PC-3 (cell line): ENCODE data around the gene RASL11B.

Experiments
- EZH2phosphoT487 ChIP-seq: fragments of 300-600 bp; sonication (generic); IDR thresholded peaks from 2 replicates; pipeline ENCODE4 v1.6.1; 2018; ENCODE audit warnings: mild to moderate bottlenecking, antibody characterized with exemption, low read length, borderline replicate concordance
- TF ChIP-seq, protein P1 (sequence below): fragments of 300-600 bp; sonication (generic); conservative IDR thresholded peaks from 2 replicates; pipeline ENCODE4 v1.5.1; 2017; ENCODE audit warnings: antibody characterized with exemption, low read depth, mild to moderate bottlenecking, low read length

DNA sequence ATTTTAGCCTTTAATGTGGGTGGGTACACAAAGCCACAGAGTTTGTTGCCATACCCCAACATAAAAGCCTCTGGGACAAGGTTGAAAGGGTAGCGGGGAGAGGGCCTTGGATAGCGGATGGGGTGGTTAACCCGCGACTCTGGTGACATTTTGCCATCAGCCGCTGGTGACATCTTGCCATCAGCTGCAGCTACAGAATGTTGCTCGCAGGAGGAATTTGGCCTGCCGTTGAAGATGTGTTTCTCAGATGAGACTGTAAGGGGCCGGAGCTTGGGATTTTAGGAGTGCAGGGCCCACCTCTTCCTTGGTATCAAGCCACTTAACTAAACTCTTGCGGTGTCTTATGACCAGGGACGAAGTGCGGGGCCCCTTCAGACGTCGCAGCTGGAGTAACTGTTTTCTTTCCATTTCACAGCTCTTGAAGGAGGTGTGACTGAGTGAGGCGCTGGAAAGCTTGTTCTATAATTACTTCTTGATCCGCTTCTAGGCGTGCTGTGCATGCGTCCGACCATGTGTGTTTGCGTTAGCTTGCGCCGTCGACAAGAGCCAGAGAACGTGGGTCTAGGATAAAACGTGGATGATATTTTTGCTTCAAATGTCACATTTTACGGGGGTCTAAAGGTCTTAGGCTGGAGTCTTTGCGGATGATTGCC, 820 bp upstream of the RASL11B start:
- TF ChIP-seq, protein P1, sequence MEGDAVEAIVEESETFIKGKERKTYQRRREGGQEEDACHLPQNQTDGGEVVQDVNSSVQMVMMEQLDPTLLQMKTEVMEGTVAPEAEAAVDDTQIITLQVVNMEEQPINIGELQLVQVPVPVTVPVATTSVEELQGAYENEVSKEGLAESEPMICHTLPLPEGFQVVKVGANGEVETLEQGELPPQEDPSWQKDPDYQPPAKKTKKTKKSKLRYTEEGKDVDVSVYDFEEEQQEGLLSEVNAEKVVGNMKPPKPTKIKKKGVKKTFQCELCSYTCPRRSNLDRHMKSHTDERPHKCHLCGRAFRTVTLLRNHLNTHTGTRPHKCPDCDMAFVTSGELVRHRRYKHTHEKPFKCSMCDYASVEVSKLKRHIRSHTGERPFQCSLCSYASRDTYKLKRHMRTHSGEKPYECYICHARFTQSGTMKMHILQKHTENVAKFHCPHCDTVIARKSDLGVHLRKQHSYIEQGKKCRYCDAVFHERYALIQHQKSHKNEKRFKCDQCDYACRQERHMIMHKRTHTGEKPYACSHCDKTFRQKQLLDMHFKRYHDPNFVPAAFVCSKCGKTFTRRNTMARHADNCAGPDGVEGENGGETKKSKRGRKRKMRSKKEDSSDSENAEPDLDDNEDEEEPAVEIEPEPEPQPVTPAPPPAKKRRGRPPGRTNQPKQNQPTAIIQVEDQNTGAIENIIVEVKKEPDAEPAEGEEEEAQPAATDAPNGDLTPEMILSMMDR = no peak
- TF ChIP-seq EZH2phosphoT487 = no peak
